K562 (cell line): ENCODE results near the gene FOXD2. TPM values are rescaled to one million over a fixed set of nuclear protein-coding genes. Genes with fewer than 3 reads are reported as not detected.

Experiments used
- BRD4 ChIP-seq: fragments of 200-600 bp; sonication (generic); IDR thresholded peaks from 2 replicates; pipeline ENCODE4 v1.6.1; 2017; ENCODE audit warnings: inconsistent platforms
- CBFA2T3 ChIP-seq: fragments of 450-650 bp; IDR thresholded peaks from 2 replicates; pipeline ENCODE4 v1.6.1; 2017
- CEBPB ChIP-seq: fragments of 450-650 bp; IDR thresholded peaks from 2 replicates; pipeline ENCODE4 v1.6.1; 2016; ENCODE audit warnings: missing genetic modification characterization, missing compliant biosample characterization
- ETS2 ChIP-seq: IDR thresholded peaks from 2 replicates; pipeline ENCODE4 v1.6.1; 2016; ENCODE audit warnings: borderline replicate concordance, missing genetic modification characterization, mild to moderate bottlenecking, moderate library complexity, missing compliant biosample characterization; ENCODE audit not compliant: poor library complexity, severe bottlenecking
- HCFC1 ChIP-seq: IDR thresholded peaks from 2 replicates; pipeline ENCODE4 v1.6.1; 2012; ENCODE audit warnings: low read depth, low read length, improper control_type of control experiment
- HMG20A ChIP-seq: fragments of 450-650 bp; formaldehyde crosslinking; conservative IDR thresholded peaks from 2 replicates; pipeline ENCODE4 v1.4.0; 2020; ENCODE audit warnings: mild to moderate bottlenecking, mixed read lengths
- LARP7 ChIP-seq: fragments of 450-650 bp; IDR thresholded peaks from 2 replicates; pipeline ENCODE4 v1.6.1; 2016
- MCM2 ChIP-seq: fragments of 450-650 bp; IDR thresholded peaks from 2 replicates; pipeline ENCODE4 v1.6.1; 2017; ENCODE audit warnings: low read depth, mild to moderate bottlenecking
- MEIS2 ChIP-seq: fragments of 450-650 bp; IDR thresholded peaks from 2 replicates; pipeline ENCODE4 v1.6.1; 2014; ENCODE audit warnings: mild to moderate bottlenecking; ENCODE audit not compliant: partially characterized antibody
- MTA3 ChIP-seq: fragments of 450-650 bp; formaldehyde crosslinking; IDR thresholded peaks from 2 replicates; pipeline ENCODE4 v1.6.1; 2017; ENCODE audit warnings: mild to moderate bottlenecking, borderline replicate concordance
- NCOA1 ChIP-seq: fragments of 450-650 bp; IDR thresholded peaks from 2 replicates; pipeline ENCODE4 v1.6.1; 2016; ENCODE audit warnings: low read depth
- NCOA2 ChIP-seq, 2 experiments: fragments of 450-650 bp; IDR thresholded peaks; 2 replicates each; pipeline ENCODE4 v1.6.1; 2018; ENCODE audit warnings: mild to moderate bottlenecking in 2 of 2, moderate library complexity in 1 of 2; ENCODE audit not compliant: partially characterized antibody in 2 of 2
- NCOA4 ChIP-seq: fragments of 450-650 bp; IDR thresholded peaks from 2 replicates; pipeline ENCODE4 v1.6.1; 2018; ENCODE audit warnings: mild to moderate bottlenecking; ENCODE audit not compliant: partially characterized antibody
- PKNOX1 ChIP-seq: fragments of 450-650 bp; IDR thresholded peaks from 2 replicates; pipeline ENCODE4 v1.6.1; 2016
- RAD51 ChIP-seq: fragments of 450-650 bp; IDR thresholded peaks from 2 replicates; pipeline ENCODE4 v1.7.1; 2016; ENCODE audit warnings: low read depth, mild to moderate bottlenecking, borderline replicate concordance
- RBFOX2 ChIP-seq: fragments of 200-400 bp; formaldehyde crosslinking; IDR thresholded peaks from 2 replicates; pipeline ENCODE4 v1.6.1; 2017; ENCODE audit warnings: low read depth, mild to moderate bottlenecking, low read length, moderate library complexity
- SP1 ChIP-seq: sonication (generic); formaldehyde crosslinking; IDR thresholded peaks from 2 replicates; pipeline ENCODE4 v1.8.1; 2022; ENCODE audit warnings: mild to moderate bottlenecking, missing genetic modification reagents
- SRF ChIP-seq, 2 experiments: fragments of 250-450, 450-650 bp in 1 of 2; sonication (Bioruptor Pico) in 1 of 2; sonication (generic) in 1 of 2; formaldehyde crosslinking; IDR thresholded peaks; 2 replicates each; pipeline versions ENCODE4 v1.5.0 to v1.5.1; 2020 to 2022; ENCODE audit warnings: mild to moderate bottlenecking in 1 of 2, missing genetic modification reagents in 1 of 2
- STAG1 ChIP-seq: sonication (generic); formaldehyde crosslinking; IDR thresholded peaks from 2 replicates; pipeline ENCODE4 v1.5.0; 2020; ENCODE audit warnings: missing genetic modification reagents, borderline replicate concordance
- TGIF2 ChIP-seq: sonication (generic); formaldehyde crosslinking; IDR thresholded peaks from 2 replicates; pipeline ENCODE4 v1.8.1; 2022; ENCODE audit warnings: mild to moderate bottlenecking, missing genetic modification reagents, moderate library complexity
- TOE1 ChIP-seq, 2 experiments: fragments of 450-650 bp in 1 of 2; sonication (generic) in 1 of 2; formaldehyde crosslinking in 1 of 2; IDR thresholded peaks; 2 replicates each; pipeline versions ENCODE4 v1.7.1 to v1.8.0; 2016 to 2022; ENCODE audit warnings: borderline replicate concordance in 2 of 2, mild to moderate bottlenecking in 2 of 2, antibody characterized with exemption in 1 of 2, inconsistent platforms in 1 of 2, low read depth in 1 of 2, missing genetic modification reagents in 1 of 2, moderate library complexity in 1 of 2
- ZFP1 ChIP-seq: fragments of 450-650 bp; formaldehyde crosslinking; IDR thresholded peaks from 2 replicates; pipeline ENCODE4 v1.4.0; 2020; ENCODE audit warnings: mild to moderate bottlenecking, mixed read lengths
- ZKSCAN8 ChIP-seq: fragments of 200-800 bp; sonication (Bioruptor generic); IDR thresholded peaks from 2 replicates; pipeline ENCODE4 v1.6.1; 2016; ENCODE audit warnings: missing genetic modification characterization, missing compliant biosample characterization
- ZNF408 ChIP-seq: fragments of 250-450 bp; sonication (Bioruptor Pico); IDR thresholded peaks from 2 replicates; pipeline ENCODE4 v1.4.0; 2020; ENCODE audit warnings: low read depth, mild to moderate bottlenecking, moderate library complexity
- ZNF561 ChIP-seq: fragments of 450-650 bp; formaldehyde crosslinking; conservative IDR thresholded peaks from 2 replicates; pipeline ENCODE4 v1.4.0; 2020; ENCODE audit warnings: mild to moderate bottlenecking, moderate library complexity
- ZNF655 ChIP-seq: fragments of 250-450 bp; sonication (Bioruptor Pico); IDR thresholded peaks from 2 replicates; pipeline ENCODE4 v1.5.0; 2021
- polyA plus RNA-seq, 8 experiments: library from polyadenylated mRNA; depleted of rRNA in 4 of 8; stranded (reverse) in 5 of 8; unstranded in 3 of 8; fragments of >200 nt; fragmentation: Nextera tagmentation in 2 of 8; fragmentation: Illumina TruSeq in 1 of 8; extraction: Ambion mirVana in 2 of 8; extraction: Trizol in 1 of 8; gene quantifications; 2 replicates each; pipeline versions ENCODE4 v1.2.1 to v1.2.3, GENCODE V29; 2011 to 2014; ENCODE audit warnings: inconsistent platforms in 1 of 8, missing spikeins in 1 of 8
- total RNA-seq, 7 experiments: library from RNA; depleted of rRNA in 6 of 7; stranded (reverse); fragments of >200 nt in 6 of 7; fragmentation: Illumina TruSeq in 2 of 7; extraction: Trizol in 2 of 7; gene quantifications; 2 replicates each; pipeline versions ENCODE4 v1.2.1 to v1.2.3, GENCODE V29; 2011 to 2021; ENCODE audit warnings: low replicate concordance in 1 of 7
- TF ChIP-seq, protein P1 (sequence below): fragments of 450-650 bp; IDR thresholded peaks from 2 replicates; pipeline ENCODE4 v1.6.1; 2018; ENCODE audit warnings: mild to moderate bottlenecking, low read depth; ENCODE audit not compliant: partially characterized antibody

FOXD2 gene
- total and polyA plus RNA-seq, 9 of the 15 experiments (the other 6 are each of a cell fraction or from before 2014, with no cell fraction given), result 0.06 to 1.2 (median 0.22) TPM

GRCh38 chr1:47388891-47389238, 49.0 kb upstream of the FOXD2 start (continued):
- TF ChIP-seq PKNOX1 (0 out of 2 replicates have a peak, but pooled peaks have one; percentile 17), RAD51 (no peak), ETS2 (tag) (no peak), STAG1 (peak; percentile 66; the same call in 1 of the 2 replicates), ZNF408 (CRISPR knock-in tag) (no peak), SRF (CRISPR knock-in tag; IDR thresholded peaks at IDR 0.05) (no peak), TGIF2 (CRISPR knock-in tag) (no peak), LARP7 (no peak), SP1 (CRISPR knock-in tag) (no peak), TOE1 (IDR thresholded peaks at IDR 0.05; ENCODE audit: borderline replicate concordance) (0 out of 2 replicates have a peak, but pooled peaks have one; percentile 25), TOE1 (CRISPR knock-in tag; IDR thresholded peaks at IDR 0.05; ENCODE audit: borderline replicate concordance, low read depth) (no peak), MCM2 (no peak), HMG20A (CRISPR knock-in tag) (no peak), MEIS2 (peak; percentile 3), NCOA4 (no peak), NCOA2 (IDR thresholded peaks at IDR 0.05; ENCODE audit: partially characterized antibody in 2 of 2) (no peak), ZFP1 (CRISPR knock-in tag) (no peak), RBFOX2 (no peak), HCFC1 (no peak), CEBPB (tag) (no peak), NCOA1 (no peak), MTA3 (peak; percentile 50; the same call in 1 of the 2 replicates), CBFA2T3 (no peak), ZKSCAN8 (CRISPR knock-in tag) (no peak), ZNF561 (no peak), ZNF655 (CRISPR knock-in tag) (no peak), BRD4 (no peak)
- TF ChIP-seq, protein P1, sequence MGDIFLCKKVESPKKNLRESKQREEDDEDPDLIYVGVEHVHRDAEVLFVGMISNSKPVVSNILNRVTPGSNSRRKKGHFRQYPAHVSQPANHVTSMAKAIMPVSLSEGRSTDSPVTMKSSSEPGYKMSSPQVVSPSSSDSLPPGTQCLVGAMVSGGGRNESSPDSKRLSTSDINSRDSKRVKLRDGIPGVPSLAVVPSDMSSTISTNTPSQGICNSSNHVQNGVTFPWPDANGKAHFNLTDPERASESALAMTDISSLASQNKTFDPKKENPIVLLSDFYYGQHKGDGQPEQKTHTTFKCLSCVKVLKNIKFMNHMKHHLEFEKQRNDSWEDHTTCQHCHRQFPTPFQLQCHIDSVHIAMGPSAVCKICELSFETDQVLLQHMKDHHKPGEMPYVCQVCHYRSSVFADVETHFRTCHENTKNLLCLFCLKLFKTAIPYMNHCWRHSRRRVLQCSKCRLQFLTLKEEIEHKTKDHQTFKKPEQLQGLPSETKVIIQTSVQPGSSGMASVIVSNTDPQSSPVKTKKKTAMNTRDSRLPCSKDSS, result no peak
